Globus pallidus (tissue), 1 donor: ENCODE data around the gene RFX2.
"Not testable (repeated sequence)": the region's sequence is repeated elsewhere in the genome, so short reads cannot be mapped to it uniquely, and the experiment has no call there.

Experiments
- DNase-seq: peaks from one replicate; pipeline ENCODE4 v3.0.0-alpha.2; 2015; ENCODE audit warnings: low spot score

The RFX2 gene

DNA sequence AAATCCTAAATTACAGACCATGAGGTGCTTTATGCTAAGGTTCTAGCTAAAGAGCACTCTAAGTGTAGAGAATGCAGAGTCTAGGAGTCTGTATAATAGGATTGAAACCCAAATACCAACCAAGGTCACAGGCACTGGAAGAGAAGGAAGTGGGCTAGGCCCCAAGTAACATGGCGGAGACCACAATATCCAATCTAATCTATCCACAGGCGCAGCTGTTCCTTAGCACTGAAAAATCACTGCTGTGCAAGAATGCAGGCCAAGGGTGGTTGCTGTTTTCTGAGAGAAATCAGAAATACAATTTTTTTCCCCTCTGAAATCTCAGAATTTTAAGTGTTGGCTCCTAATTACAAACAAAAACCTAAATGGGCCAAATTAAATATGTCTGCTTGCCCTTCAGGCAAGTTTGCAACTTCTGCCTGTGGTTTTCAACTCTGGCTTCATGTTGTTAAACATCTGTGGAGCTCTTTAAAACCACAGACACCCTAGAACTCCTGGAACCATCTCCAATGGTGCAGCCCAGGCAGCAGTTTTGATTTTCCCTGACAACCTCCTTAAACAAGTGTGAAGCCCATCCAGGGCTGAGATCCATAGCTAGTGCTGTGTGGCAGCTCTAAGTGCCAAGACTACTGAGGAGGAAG lies 138.5 kb downstream of the RFX2 start:
- DNase-seq = no peak

DNA sequence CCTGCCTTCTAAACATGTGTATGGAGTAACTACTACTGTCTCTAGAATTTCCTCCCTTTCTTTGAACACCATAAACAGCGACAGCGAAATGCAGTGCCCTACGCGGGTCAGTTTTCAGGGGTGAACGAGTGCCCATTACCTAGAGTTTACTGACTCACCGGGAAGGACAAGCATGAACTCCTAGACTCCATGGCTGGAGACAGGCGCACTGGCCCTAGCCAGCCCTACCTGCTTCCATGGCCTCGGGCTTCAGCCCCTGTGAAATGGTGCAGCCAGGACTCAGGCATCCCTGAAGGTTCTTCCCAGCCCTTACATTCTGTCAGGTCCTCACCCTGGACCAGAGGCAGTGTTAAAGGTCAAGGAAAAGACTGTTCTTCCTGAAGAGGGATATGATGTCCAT lies 140.8 kb downstream of the RFX2 start:
- DNase-seq = no peak

DNA sequence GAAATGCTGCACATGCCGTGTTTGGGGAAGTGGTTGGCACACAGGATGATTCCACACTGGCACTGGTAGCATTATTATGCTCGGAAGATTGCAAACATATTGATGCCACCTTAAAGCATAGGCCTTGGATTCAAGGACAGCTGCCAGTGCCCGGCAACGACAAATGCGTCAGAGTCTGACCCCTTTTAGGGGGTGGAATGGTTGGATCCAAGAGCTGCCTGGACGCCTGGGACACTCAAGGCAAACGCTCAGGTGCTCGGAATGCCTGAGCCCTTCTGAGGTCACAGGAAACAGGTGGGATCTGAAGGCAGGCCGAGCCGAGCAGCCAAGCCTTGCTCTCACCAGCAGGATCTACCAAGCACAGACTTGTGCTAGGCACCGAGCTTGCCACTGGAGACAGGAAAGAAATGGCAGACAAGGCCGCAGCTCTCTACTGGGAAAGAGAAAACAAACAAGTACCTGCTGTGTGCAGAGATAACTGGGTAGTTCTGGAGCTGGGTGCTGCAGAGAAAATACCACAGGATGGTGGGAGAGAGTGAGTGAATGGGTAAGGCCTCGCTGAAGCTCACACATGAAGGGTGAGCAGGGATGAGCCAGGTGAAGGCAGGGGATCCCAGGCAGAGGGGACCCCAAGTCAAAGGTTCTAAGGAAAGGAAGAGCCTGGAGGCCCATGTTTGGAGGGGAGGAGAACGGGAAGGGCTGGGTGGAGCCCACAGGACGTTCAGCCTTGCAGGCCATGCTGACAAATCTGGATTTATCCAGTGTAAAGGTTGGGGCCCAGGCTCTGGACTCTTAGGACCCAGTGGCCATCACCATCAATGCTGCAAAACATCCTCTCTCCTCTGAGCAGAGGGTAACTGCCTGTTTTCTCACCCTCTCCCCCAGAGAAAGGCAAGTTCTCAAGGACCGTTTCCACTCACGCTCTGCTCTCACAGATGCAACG lies 141.6 kb downstream of the RFX2 start:
- DNase-seq = no peak

DNA sequence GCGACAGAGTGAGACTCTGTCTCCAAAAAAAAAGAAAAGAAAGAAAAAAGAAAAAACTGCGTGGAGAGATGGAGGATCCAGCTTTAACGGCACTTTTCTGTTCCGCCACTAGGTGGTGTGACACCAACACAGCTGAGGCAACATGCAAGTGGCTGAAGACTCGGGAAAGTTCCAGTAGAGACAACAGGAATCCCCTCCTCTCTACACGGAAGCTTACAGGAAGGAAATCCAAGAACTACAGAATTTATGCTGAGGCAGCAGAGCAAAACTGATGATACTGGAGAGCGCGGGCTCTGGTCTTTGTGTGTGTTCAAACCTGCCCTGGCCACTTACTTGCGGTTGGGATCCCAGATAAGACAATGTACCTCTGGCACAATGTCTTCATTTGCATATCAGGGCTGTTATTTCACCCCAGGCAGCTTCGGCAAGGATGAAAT lies 142.3 kb downstream of the RFX2 start:
- peak; percentile 87 for DNase-seq

DNA sequence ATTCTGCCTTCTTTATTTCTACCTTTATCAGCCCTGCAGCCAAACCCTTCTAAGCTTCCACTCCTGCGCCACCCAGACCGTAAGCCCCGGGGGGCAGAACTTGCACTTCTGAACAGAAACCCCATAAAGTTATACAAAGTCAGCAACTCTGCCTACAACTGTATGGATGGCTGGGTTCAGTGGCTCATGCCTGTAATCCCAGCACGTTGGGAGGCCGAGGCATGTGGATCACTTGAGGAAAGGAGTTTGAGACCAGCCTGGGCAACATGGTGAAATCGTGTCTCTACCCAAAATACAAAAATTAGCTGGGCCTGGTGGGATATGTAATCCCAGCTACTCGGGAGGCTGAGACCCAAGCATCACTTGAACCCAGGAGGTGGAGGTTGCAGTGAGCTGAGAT lies 142.7 kb downstream of the RFX2 start:
- DNase-seq = no peak

DNA sequence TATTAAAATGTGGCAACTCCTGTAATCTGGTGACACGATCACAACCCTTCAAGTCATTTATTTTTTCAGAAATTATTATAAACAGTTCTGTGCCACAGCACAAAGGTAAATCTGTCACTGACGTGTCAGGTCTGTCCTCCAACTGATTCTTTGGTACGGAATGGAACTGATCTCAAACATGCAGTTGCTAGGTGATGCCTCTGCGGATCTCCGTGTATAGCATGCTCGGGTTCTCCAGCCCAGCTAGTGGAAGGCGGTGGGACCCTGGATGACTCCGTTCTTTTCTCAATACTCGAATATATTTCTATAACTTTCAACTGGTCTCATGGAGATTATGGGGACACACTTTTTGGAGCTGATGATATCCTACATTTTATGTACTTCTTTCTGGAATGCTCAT lies 143.4 kb downstream of the RFX2 start:
- DNase-seq = no peak

DNA sequence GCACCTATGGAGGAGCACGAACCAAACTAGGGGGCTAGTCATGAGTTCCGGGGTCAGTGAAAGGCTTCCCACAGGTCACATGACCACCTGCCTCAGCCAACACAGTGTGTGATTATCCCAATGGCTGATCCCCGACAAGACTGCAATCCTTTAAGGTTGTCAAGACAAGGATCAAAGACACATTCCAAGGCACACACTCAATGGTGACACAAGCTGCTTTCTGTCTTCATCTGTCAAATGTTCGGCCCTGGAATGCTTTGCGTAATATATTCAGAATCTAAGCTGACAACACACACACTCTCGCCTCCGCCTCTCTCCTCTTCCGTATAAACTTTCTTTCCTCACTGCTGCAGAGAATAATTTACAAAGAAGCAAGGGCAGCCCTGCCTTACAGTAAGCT lies 144.1 kb downstream of the RFX2 start:
- no peak for DNase-seq

DNA sequence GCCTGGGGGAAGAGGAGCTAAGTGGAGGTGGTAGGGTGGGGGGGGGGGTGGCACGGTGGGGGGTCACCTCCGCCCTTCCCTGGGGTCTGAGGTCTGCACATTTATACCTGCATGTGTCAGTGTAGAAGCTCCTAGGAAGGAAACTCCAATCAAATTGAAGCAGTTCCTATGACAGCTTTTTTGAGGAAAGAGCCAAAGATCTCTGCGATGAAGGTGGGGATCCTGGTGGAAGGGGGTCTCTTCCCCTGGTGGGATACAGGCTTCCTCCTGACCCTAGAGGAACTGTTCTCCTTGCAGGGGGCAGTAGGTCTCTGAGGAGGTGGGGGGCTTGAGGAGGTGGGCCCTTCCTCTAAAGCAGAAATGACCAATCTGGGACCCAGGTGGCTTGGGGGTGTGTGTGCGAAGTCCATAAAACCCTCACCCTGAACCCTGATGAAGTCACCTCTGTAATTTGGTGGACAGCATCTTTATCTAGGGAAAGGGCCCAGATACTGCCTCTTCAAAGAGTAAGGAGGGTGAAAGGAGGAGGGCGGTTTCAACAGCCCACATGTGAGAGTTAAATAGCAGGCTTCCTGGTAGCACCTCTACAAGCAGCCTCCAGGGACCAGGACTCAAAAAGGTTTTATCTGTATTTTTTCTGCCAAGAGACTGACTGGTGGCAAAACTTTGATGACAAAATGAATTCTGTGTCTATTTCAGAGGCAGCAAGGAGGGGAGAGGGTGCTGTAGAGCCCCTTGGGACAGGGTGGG lies 145.3 kb downstream of the RFX2 start:
- no peak for DNase-seq

DNA sequence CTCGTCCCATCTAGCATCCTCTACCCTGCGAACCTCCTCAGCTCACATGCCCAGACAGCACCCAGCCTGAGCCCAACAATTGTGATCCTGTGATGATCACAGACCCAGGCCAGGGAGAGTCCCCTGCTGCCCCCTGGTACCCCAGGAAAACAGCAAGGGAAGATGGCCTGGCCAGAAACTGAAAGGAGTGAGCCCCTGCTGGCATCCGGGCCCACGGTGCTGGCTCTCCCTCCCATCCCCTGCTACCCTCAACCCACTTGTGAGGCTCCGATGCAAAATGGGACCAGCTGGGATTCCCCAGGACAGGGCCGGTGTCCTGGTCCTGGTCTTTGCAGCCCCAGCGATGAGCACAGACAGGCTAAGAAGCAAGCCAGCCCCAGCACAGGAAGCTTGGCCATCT lies 146.4 kb downstream of the RFX2 start:
- no peak for DNase-seq

DNA sequence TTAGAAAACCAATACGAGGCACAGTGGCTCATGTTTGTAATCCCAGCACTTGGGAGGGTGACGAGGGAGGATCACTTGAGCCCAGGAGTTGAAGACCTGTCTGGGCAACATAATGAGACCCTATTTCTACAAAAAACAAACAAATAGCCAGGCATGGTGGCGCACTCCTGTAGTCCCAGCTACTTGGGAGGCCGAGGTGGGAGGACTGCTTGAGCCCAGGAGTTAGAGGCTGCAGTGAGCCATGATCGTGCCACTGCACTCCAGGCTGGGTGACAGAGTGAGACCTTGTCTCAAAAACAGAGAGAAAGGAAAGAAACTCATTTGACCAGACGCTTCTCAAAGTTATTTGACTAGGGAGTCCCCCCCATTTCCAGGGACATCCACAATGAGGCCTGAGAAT lies 147.0 kb downstream of the RFX2 start:
- not testable (repeated sequence) for DNase-seq

DNA sequence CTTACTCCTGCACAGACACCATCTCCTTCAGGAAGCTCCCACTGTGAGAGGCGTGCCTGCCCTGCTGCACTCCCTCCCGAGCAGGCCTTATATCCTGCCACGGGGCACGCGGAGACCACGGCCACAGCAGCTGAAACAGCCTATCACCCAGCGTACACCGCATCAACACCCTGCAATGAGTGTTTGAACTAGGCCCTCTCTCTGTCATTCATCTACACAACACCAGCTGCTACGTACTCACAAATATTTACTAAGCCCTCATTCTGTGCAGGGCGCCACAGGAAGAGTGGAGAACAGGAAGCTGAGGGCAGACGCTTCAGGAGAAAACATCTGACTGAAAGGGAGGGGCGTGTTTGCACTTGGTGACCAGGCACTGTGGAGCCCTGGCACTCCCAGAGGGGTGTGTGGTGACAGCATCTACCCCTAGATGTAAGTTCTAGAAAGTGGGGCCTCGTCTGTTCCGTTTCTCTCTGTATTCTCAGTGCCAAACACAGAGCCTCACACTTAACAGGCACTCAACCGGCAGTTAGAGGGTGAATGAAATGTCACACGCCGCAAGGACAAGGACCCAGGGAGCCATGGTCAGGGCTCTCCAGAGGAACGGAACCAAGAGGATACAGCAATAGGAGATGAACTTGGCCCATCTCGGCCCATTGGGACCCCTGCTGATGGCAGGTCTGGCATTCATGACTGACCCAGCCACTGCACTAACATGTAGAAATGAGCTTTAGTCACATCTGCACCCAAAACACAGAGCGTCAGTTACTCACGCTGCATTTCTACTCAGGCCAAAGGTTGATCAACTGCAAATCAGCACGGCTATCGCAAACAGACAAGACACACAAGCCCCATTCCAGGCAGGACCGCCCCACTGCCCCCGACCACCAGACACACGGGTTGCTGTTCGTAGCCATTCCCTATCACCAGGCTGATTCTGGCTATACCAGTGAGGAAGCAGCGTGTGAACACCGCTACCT lies 148.0 kb downstream of the RFX2 start:
- DNase-seq = peak; percentile 58

DNA sequence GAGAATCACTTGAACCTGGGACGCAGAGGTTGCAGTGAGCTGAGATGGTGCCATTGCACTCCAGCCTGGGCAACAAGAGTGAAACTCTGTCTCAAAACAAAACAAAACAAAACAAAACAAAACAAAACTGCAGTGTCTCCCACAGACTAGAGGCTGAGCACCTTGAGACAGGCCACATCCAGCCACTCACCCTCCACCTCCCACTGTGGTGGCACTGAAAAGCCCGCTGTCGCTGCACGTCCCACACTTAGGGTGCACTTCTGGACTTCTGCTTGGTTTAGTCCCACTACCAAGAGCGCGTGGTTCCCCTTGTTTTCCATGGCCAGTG lies 148.7 kb downstream of the RFX2 start:
- not testable (repeated sequence) for DNase-seq

DNA sequence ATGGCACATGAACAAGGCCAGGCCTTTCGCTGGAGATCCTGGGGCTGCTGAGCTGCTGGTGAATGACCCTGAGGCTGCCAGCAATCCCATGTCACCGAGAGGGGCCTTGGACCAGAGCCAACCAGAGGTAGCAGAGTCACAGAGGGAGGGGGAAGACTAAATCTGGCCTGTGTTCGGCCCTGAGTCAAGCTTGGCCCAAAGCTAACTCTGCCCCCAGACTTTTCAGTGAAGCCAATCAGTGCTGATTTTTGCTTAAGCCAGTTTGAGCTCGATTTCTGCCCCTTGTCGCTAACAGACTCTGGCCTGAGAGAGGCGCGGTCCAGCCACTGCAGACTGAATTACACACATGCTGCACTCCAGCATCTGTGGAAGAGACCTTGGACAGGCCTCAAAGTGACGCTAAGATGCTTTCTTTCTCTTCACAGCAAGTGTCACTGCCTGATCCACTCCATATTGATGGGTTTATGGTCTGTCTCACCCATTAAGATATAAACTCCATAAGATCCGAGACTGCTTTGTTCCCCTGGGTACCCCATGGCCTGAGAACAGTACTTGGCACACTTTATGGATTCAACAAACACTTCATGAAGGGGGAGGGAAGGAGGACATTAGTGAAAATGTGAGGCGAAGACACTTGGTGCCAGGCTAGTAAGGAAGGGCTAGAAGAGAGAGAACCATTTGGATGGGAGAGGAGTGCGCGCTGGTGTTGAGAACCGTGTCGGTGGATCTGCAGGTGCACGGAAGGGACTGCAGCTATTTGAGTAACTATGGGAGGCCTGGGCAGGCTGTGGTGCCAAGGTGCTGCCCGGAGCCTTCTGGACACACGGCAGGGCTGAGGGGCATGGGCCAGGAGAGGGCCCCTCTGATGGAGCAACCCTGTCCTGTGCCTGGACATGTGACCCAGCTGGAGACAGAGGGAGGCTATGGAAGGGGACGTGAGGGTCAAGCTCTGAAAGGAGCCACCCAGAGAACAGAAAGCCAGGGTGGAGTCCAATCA lies 150.0 kb downstream of the RFX2 start:
- peak; percentile 44 for DNase-seq

DNA sequence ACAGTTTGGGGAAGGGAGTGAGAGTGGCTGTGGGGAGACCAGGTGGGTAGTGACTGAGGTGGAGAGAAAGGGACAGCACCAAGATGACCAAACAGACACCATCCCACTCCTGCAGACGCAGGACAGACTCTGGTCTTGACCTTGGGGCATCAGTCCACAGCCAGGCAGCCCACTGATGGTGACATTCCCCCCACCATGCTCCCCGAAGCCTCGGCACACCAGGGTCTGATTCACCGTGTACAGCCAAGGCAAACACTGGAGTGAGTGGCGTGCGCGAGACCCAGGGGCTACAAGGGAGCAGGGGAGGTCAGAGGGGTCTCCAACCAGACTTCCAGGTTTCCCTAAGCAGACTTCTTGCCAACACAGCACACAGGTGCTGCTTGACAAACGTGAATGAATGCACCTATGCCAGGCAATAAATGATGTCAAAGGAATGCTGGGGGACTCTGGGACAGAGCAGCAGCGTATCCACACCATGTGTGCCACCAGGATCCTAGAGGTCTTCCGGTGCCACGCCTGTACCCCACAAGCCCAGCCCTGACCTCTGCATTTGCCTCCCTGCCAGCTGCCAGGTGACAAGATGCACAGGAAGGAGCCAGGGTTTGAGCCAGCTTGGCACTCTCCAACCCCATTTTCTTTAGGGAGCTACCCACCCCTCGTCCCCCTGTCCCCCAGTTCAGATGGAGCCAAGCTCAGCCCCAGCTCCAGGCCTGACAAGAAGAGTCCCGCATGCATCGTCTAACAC lies 150.9 kb downstream of the RFX2 start:
- DNase-seq = no peak

DNA sequence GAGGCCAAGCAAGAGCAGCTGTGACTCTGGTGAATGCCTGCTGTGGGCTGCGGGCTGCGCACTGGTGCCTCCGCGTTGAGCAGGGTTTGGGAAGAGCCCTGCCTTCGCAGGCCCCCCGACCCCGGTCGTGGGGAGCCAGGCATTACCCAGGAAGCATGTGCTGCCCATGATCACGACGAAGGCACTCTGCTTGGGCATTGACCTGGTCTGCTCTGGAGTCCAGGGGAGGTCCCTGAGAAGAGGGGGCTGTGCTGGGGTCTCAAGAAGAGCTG lies 151.5 kb downstream of the RFX2 start:
- DNase-seq = no peak

DNA sequence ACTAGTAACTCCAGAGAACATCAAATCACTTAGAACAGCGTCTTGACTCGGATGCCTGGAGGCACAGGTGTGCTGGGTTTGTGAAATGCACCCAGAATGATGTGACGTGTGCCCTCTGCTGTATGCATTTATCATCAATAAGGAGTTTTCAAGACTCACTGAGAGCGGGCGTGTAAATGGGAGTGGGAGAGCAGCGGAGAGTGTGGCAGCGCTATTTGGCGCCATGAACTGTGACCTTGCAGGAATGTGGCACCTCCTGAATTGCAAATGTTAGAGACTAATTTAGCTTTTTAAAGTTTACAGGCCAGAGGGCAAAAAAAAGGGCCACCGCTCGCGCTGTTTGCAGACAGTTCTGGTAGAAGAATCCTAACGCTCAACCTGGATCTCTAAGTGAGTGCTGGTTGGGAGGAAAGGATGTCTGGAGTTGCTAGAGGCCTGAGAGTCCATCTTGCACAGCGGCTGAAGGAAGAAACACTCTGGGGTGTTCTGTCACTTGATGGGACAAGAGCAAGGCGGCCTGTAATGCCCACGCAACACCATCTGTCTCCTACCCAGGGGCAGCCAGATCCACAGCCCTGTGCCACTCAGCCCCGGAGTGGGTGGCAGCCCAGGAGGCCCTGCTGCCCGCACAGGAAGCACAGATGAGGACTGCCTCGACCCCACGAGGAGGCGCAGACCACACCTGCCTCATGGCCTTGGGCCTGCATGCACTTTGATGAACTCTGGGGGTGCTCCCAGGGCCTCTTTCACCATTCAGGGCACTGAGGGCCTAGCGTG lies 152.0 kb downstream of the RFX2 start:
- DNase-seq = no peak

DNA sequence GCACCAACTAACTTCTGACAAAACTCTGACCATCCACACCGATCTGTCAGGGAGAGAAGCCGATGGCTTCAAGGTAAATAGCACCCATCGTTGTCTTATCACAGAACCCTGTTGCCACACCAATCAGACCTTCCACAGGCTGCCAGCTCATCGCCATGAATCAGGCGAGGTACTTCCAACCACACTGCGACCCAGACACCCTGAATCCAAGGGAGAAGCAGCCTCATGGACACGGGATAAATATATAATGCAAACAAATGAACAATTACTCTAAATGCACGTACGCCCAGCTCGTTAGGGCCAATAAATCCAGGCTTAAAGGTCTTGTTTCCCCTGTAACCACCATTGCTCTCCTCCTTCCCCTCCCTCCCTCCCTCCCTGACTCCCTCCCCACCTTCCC lies 153.1 kb downstream of the RFX2 start:
- DNase-seq = no peak

DNA sequence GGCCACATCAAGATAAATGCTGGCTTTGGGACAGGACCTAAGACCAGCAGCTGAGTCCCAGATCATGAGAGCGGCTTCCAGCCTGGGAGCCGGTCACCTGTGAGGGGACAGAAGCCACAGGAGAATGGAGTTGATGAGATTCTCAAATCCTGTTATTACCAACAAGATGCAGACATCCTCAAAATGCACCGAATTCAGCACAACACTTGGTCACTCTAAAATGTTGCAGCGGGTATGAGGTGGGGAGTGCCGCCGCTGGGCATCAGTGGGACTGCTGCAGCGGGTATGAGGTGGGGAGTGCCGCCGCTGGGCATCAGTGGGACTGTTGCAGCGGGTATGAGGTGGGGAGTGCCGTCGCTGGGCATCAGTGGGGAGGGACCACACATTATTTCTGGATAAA lies 153.6 kb downstream of the RFX2 start:
- no peak for DNase-seq

DNA sequence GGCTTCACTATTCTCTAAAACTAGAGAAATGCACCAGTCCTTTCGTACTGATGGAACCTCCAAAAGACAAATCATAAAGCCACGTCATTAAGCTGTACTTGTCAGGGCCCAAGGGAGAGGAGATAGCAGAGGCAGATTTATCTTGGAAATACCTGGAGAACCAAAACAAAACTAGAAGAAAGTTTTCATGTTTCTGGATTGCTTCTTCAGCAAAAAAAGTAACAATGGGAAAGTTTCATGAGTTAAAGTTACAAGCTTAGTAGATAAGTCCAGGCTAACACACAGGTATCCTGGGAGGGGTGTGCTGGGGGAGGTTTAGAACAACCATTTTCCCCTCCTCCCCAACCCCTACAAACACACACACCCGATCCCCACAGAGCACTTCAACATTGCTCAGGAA lies 154.0 kb downstream of the RFX2 start:
- DNase-seq = no peak
